ENCODE data around the gene GLIS1. TPM values are rescaled to one million over a fixed set of nuclear protein-coding genes. Genes with fewer than 3 reads are reported as not detected.

Gene GLIS1
- polyA plus RNA-seq = not detected in 2 replicates

DNA sequence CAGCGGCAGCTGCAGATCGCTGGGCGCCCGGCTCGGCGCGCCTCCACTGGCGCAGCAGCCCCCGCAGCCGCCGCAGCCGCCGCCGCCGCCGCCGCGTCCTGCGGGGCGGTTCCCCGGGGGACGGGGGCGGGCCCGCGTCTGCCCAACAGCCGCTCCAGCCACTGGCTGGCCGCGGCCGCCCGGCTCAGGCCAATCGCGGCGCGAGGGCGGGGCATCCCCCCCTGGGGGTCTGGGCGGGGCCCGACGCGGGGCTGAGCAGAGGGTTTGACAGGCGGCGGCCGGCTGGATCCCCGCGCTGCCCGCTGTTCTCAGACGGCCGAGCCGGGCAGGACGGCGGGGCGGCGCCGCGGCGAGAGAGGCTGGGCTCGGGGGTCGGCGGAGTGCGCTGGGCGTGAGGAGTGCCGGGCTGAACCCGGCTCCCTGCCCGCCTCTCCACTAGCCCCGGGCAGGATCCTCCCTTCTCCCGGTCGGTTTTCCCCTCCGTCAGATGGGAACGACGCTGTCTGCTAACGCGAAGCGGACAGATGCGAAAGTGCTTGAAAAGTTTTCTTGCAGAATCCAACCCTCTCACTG, at the start of gene GLIS1:
GLIS1 (minus strand) TSS at position 56 of the 573 bp plus-strand sequence. CDS start 1,100 bp downstream, outside the sequence.

DNA sequence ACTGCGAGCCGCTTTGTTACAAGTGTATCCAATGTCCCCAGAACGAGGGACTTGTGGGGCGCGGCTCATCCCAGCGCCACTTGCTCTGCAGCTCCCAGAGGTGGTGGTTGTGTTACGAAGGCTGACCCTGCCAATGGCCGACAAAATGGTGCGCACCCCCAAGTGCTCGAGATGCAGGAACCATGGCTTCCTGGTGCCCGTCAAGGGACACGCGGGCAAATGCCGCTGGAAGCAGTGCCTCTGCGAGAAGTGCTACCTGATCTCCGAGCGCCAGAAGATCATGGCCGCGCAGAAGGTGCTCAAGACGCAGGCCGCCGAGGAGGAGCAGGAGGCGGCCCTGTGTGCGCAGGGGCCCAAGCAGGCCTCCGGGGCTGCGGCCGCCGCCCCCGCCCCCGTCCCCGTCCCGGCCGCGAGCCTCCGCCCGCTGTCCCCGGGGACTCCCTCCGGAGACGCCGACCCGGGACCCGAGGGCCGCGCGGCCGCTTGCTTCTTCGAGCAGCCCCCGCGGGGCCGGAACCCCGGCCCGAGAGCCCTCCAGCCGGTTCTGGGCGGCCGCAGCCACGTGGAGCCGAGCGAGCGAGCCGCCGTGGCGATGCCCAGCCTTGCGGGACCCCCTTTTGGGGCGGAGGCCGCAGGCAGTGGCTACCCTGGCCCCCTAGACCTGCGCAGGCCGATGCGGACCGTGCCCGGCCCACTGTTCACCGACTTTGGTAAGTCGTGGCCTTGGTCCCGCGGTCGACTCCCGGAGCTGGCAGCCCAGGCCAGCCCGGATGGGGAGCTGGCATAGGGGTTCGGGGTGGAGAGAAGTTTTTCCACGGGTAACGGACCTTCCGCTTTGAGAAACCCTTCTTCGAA, 279.4 kb downstream of the GLIS1 start, which contains the start of gene DMRTB1:
DMRTB1 (plus strand) TSS at position 79 of the 855 bp plus-strand sequence; CDS start at position 134, 55 bp downstream.

Other genes starting within 250 kb of the GLIS1 start
- gene NDC1, start 99.1 kb upstream of the GLIS1 start, polyA plus RNA-seq = 10.4 and 11.6 TPM in 2 replicates
- 17.1 and 35.4 TPM in 2 replicates for gene YIPF1, start 150.6 kb upstream of the GLIS1 start, polyA plus RNA-seq
- gene DIO1, start 155.0 kb upstream of the GLIS1 start, polyA plus RNA-seq = not detected in 2 replicates
- gene IFT25, start 206.5 kb upstream of the GLIS1 start, polyA plus RNA-seq = 88.2 and 121 TPM in 2 replicates
- gene LRRC42, start 207.2 kb upstream of the GLIS1 start, polyA plus RNA-seq = 10.0 and 13.0 TPM in 2 replicates

All from Purkinje cell (primary cell).